ENCODE results near the gene APLF.

GRCh38 chr2:68590702-68591101 is 123.3 kb downstream of the APLF start:
- no peak for TF ChIP-seq CTCF (IDR thresholded peaks at IDR 0.05)
- TF ChIP-seq RAD21 (IDR thresholded peaks at IDR 0.05; ENCODE audit: low read length) = no peak
- no peak for TF ChIP-seq JUND (IDR thresholded peaks at IDR 0.05)

All from SK-N-SH (cell line).